ENCODE data around the gene TMEM273.
A peak's percentile ranks its signal among the peaks of the same experiment; 100 is the strongest.
"Not testable (repeated sequence)": the region's sequence is repeated elsewhere in the genome, so short reads cannot be mapped to it uniquely, and the experiment has no call there.

Gene TMEM273

GRCh38 chr10:49204119-49204518 lies 15.9 kb upstream of the TMEM273 start:
- DNase-seq (ENCODE audit: low spot score), result no peak

DNA sequence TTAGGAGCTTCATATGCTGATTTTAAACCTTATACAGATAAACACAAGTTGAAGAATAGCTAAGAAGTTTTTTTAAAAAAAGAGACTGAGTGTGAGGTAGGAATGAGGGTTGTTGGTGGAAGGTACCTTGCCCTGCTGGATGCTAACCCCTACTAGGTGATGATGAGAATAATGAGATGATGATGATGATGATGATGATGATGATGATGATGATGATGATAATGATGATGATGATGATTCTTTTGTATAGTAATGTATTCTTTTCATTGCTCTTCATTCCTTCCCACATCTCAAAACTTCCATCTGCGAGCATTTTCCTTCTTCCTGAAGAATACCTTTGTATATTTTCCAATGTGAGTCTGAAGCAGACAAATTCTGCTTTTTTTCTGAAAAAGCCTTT lies 14.1 kb upstream of the TMEM273 start:
- no peak for DNase-seq (ENCODE audit: low spot score)

DNA sequence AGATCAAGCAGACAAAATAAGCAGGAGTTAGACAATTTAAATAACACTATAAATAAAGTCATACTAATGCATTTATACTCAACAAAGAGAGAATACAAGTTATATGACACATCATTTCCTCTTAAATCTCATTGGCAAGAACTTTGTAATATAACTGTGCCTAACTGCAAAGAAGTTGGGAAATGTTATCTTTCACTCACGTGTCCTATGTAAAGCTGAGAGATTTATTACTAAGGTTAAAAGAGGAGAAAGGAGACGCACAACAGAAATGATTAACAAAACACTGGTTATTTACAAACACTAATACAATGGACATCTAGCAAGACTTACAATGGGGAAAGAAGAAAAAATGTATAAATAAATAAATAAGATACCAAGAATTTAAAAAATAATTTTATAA lies 12.7 kb upstream of the TMEM273 start:
- no peak for DNase-seq (ENCODE audit: low spot score)

DNA sequence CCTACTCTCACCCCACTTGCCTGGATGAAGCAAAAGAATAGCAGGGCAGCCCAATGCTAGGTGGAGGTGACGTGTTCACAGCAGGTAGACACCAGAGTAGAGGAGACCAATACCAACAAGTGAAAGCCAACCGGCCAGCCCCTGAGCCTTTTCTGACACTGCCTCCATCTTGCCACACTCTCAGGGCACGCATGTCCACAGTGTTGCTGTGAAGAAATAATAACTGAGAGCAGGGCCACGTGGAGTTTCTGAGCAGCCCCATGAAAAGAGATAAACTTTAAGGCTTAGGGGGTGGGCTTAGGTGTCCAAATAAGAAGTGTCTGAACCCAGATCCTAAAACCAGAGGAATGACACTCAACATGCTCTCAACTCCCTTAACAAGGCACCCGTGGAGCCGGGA lies 9.0 kb upstream of the TMEM273 start:
- DNase-seq (ENCODE audit: low spot score), result no peak

DNA sequence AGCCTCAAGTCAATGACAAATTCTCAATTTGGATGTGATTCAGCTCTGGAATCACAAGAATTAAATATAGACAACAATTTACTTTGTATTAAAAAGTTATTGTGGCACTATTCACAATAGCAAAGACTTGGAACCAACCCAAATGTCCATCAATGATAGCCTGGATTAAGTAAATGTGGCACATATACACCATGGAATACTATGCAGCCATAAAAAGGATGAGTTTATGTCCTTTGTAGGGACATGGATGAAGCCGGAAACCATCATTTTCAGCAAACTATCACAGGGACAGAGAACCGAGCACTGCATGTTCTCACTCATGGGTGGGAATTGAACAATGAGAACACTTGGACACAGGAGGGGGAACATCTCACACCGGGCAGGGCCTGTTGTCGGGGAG lies 7.7 kb upstream of the TMEM273 start:
- not testable (repeated sequence) for DNase-seq (ENCODE audit: low spot score)

DNA sequence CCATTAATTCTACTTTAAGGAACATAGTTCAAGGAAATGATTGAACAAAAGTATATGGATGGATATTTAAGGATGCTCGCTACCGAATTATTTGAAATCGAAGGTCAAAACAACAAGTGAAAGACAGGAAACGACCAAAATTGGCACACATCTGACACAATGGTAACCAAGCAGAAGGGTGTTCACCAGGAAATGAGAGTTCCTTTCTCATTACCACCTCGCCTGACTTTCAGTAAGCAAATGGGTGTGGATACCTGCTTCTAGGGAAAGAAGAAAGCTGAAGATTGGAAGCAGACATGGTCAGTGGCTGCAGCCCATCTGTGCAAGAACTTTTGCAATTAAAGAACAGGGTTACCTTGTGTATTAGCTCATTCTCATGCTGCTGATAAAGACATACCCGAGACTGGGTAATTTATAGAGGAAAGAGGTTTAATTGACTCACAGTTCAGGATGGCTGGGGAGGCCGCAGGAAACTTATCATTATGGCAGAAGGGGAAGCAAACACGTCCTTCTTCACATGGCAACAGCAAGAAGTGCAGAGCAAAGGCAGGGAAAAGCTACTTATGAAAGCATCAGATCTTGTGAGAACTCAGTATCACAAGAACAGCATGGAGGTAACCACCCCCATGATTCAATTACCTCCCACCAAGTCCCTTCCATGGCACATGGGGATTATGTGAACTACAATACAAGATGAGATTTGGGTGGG lies 6.2 kb upstream of the TMEM273 start:
- peak; percentile 34 for DNase-seq (ENCODE audit: low spot score)

DNA sequence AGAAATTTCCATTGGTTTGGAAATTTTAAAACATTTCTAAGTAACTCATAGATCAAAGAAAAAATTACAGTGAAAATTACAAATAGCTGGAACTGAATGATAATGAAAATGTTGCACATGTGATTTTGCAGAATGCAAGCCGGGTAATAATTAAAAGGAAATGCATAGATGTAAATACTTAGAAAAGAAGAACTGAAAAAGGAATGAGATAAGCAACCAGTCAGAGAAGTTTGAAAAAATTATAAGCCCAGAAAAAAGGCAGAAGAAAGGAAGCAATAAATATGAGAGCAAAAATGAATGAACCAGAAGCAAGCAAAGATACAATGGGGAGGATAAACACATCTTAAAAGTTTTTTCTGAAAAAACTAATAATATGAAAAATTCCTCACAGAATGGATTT lies 3.2 kb upstream of the TMEM273 start:
- DNase-seq (ENCODE audit: low spot score), result no peak

DNA sequence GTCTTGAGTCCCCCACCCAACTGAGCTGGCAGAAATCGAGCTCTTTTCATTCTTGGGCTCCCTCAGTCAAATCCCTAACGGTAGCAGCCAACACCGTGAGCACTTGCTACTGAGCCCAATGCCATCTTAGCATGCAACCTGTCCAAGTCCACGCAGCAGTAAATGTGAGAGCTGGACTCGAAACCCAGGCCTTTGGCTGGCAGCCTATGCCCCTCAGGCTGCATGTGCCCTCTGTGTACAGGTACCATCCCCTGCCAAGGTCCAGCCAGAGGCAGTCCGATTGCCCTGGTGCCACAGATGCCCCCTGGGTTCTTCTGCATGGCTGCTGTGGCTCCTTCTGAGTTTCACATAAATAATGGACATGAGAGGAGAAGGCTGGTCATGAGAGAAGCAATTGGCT lies 1.2 kb upstream of the TMEM273 start:
- DNase-seq (ENCODE audit: low spot score), result no peak

- peak; percentile 12 for DNase-seq (ENCODE audit: low spot score)
Measured at GRCh38 chr10:49187044-49187484, 1.1 kb downstream of the TMEM273 start.

DNA sequence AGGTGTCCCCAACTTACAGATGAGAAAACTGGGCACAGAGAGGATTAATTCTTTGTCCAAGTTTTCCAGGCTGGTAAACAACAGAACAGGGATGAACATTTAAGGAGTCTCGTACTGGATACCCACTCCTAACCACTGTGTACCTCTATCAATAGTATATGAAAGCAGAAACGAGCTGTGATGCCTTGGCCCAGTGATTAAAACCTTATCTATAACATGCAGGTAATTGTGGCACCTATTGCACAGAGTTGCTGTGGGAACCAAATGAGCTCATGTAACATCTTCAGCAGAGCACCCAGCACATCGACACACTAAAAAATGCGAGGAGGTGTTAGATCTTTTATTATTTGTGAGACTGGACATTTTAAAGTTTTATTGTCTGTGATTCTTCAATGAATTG lies 1.6 kb downstream of the TMEM273 start:
- DNase-seq (ENCODE audit: low spot score), result peak; percentile 6

DNA sequence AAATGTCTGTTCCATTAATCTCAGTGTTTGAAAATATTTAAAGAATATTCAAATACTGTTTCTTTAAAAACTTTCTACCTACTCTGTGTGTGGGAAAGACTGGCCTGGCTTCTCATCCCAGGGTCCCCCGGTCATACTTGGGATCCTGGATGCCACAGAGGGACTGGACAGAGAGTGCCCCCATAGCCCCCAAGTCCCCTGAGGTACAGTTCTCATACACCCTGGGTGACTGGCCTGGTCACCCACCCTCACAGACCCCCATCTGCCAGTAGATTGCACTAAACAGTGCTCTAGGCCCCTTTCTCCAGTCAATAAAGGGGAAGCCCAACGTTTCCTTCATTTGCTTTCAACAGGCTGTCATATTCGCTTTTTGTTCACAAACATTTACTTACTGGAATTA lies 3.0 kb downstream of the TMEM273 start:
- no peak for DNase-seq (ENCODE audit: low spot score)

GRCh38 chr10:49184642-49185111 lies 3.5 kb downstream of the TMEM273 start:
- no peak for DNase-seq (ENCODE audit: low spot score)

GRCh38 chr10:49183596-49184542 lies 4.3 kb downstream of the TMEM273 start:
- peak; percentile 61 for DNase-seq (ENCODE audit: low spot score)

DNA sequence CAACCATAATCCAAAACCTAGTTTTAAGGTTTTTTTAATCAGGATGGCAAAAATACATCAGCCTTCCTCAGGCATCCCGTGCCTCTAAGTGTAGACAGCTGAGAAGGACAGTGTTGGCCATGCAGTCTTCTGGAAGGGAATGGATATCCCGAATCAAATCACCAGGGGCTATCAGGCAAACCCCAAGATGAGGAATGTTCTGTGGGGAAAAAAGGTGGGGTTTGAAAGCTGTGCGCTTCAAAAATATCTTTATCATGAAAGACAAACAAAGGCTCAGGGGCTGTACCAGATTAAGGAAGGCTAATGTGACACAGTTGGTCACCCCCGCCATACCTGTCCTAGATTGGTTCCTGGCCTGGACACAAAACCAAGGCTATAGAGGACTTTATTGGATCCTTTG lies 5.4 kb downstream of the TMEM273 start:
- DNase-seq (ENCODE audit: low spot score), result no peak

- no peak for DNase-seq (ENCODE audit: low spot score)
Measured at GRCh38 chr10:49180444-49180860, 7.7 kb downstream of the TMEM273 start.

DNA sequence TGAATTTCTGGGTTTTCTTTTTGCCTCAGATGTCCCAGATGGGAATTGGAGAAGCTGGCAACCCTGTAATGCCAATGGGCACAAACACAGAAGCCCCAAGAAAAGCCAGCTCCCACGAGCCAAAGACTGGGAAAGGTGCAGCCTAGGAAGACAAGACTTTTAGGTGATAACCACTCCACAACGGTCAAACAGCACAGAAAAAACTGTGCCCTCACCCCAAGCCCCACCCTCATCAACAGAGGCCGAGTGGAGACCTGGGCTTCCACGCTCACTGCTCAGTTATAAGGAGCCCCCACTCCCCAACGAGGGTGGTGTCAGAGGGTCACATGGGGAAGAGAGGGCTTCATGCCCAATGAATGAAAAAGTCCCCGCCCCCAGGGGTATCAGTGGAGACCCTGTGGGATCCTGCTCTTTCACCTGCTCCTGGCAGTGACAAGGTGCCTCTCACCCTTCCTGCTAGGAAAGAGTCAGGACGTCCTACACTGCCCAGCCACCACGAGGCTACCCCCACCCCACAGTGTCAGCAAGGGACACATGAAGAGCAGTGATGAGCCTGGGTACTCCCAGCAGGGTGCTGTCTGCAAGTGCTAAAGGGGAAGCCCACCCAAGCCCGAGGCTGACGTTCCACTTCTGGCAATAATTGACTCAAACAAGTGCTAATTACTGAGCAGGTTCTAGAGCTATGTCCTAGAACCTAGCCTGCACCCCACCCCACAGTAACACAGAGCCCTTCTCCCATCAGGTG lies 8.3 kb downstream of the TMEM273 start:
- no peak for DNase-seq (ENCODE audit: low spot score)

GRCh38 chr10:49178489-49179471 lies 9.4 kb downstream of the TMEM273 start:
- DNase-seq (ENCODE audit: low spot score), result no peak

DNA sequence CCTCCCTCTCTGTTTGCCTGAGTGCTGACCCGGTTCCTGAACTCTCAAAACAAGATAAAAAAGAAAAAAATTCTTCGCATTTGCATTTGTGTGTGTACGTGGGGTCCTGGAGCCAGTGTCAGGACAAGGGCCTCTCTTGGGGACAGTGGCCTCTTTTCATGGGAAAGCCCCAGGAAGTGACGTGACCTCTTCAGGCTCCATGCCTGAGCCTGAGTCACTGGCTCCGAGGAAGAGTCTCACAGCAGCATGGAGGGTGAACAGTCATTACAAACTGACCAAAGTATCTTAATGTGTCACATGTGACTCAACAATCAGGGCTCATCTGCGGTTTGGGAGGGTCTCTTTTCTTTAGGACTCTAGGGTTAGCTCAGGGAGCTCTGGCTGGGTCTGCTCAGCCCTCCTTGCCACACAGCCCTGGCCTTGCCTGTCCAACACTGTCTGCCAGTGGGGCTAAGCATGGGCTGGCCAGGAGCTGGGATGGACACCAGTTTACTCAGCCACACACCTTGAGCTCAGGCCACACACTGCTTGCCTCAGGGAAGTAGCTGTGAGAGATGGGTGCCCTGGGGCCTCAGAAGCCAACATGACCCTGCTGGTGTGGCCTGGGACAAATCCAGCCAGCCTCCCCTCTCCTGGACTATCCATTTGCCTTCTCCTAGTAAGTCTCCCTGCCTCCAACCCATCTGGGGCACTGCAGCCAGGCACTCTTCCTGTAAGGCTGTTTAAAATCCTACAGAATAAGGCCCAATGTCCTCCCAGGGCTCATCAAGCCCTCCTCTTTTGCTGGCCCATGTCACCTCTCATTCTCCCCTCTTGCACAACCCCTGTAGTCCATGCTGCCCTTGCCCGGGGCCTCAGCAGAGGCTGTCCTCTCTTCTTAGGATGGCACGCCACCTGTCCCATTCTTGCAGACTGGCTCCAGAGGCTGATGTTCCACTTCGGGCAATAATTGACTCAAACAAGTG lies 10.5 kb downstream of the TMEM273 start:
- peak; percentile 69 for DNase-seq (ENCODE audit: low spot score)

DNA sequence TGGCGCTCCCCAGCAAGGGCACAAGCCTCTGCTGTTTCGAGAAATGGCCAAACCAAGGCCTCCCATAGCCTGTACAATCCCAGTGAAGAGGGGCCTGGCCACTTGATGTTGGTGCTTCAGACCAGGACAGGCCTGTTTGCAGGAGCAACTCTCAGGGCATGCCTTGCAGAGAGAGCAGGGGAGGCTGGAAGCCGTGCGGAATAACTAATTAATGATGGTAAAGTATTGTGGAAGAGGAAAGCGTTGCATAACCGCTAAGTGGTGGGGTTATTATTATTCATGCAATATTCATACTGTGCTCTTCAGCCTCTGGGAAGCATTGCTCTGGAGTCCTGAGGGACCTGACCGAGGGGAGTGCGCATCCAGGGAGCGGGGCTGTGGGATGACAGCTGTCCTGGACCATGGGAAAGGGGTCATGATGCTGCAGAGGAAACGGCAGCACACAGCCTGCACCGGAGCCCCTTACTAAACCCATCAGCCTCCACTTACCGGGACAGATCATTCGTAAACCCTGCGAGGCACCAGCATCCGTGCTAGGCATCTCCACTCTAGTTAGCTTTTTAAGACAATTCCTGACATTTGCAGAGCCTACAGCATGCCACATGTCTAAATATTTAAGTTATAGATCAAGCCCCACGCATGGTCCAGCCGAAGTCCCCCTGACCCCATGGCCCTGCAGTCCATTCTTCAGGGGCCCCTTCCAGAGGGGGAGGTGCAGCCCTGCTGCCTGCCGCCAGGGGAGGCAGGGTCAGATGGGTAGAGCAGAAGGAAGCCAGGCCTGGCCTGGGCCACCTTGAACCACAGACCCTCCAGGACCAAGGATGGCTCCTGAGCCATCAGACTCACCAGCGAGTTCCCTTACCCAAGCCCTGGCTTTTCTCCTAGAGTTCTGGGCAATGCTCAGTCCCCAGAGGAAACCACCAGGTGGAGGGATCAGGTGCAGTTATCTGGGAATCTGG lies 11.6 kb downstream of the TMEM273 start:
- DNase-seq (ENCODE audit: low spot score), result no peak

Data from CD4-positive, alpha-beta T cell treated with Interleukin-2 at 100 ng/mL for 4 hours (primary cell).